ENCODE results near the gene TRIP13. TPM values are rescaled to one million over a fixed set of nuclear protein-coding genes. Genes with fewer than 3 reads are reported as not detected.

The TRIP13 gene
- total and polyA plus RNA-seq, 4 donors = 2.7 to 6.2 (median 3.2) TPM

- Histone ChIP-seq H3K4me1 (ENCODE audit: control insufficient read depth in 5 of 5, insufficient read depth in 5 of 5, low read length in 5 of 5) (peaks cover 0 to 21% (median 10%) of the 10 kb centered on the region in 5 donors), H3K36me3 (ENCODE audit: control insufficient read depth in 4 of 4, insufficient read depth in 4 of 4, low read length in 4 of 4) (peaks cover 20 to 42% (median 34%) of the 10 kb centered on the region in 4 donors), H3K4me3 (peak overlapping the region; percentile 84), H3K9me3 (ENCODE audit: control insufficient read depth in 4 of 4, insufficient read depth in 3 of 4, low read length in 3 of 4) (no peaks in the 10 kb centered on the region), H3K9ac (ENCODE audit: insufficient read depth in 1 of 2, low read length in 2 of 2) (peak overlapping the region in 1 of 2 donors; percentile 73), H3K27ac (ENCODE audit: low read depth in 1 of 2, low read length in 1 of 2) (no peak overlapping the region), H3K27me3 (ENCODE audit: control insufficient read depth in 3 of 3, insufficient read depth in 3 of 3, low read length in 2 of 3) (no peaks in the 10 kb centered on the region)
- ATAC-seq (ENCODE audit: insufficient read depth, low FRiP score) = no peak
- 74 to 75% methylated on average over 34 of the region's 34 CpGs for WGBS, 2 donors
- no peak for DNase-seq
- no peak for TF ChIP-seq CTCF (IDR thresholded peaks at IDR 0.05; ENCODE audit: control extremely low read depth, extremely low read depth)
These were observed 1.4 kb upstream of the TRIP13 start for GRCh38 chr5:891117-891836.

- WGBS, 2 donors = 14 to 16% methylated on average over 25 of the region's 25 CpGs
- Histone ChIP-seq H3K27ac (ENCODE audit: low read depth in 1 of 2, low read length in 1 of 2) (peak overlapping the region; percentile 89 to 95), H3K9ac (ENCODE audit: insufficient read depth in 1 of 2, low read length in 2 of 2) (peak overlapping the region; percentile 63 to 73), H3K4me3 (peak overlapping the region; percentile 84), H3K9me3 (ENCODE audit: control insufficient read depth in 4 of 4, insufficient read depth in 3 of 4, low read length in 3 of 4) (no peaks in the 10 kb centered on the region), H3K36me3 (ENCODE audit: control insufficient read depth in 4 of 4, insufficient read depth in 4 of 4, low read length in 4 of 4) (peaks cover 14 to 36% (median 28%) of the 10 kb centered on the region in 4 donors), H3K4me1 (ENCODE audit: control insufficient read depth in 5 of 5, insufficient read depth in 5 of 5, low read length in 5 of 5) (peaks cover 0 to 21% (median 10%) of the 10 kb centered on the region in 5 donors), H3K27me3 (ENCODE audit: control insufficient read depth in 3 of 3, insufficient read depth in 3 of 3, low read length in 2 of 3) (no peaks in the 10 kb centered on the region)
- no peak for DNase-seq
- ATAC-seq (ENCODE audit: insufficient read depth, low FRiP score) = peak; percentile 1
- TF ChIP-seq CTCF (IDR thresholded peaks at IDR 0.05; ENCODE audit: control extremely low read depth, extremely low read depth) = no peak
These were observed 769 bp upstream of the TRIP13 start for GRCh38 chr5:891837-892393.

GRCh38 chr5:893137-893506 is 438 bp downstream of the TRIP13 start:
- ATAC-seq (ENCODE audit: insufficient read depth, low FRiP score) (no peak), DNase-seq (no peak)
- TF ChIP-seq CTCF (IDR thresholded peaks at IDR 0.05; ENCODE audit: control extremely low read depth, extremely low read depth) = no peak
- Histone ChIP-seq H3K4me1 (ENCODE audit: control insufficient read depth in 5 of 5, insufficient read depth in 5 of 5, low read length in 5 of 5) (peaks cover 0 to 21% (median 10%) of the 10 kb centered on the region in 5 donors), H3K9ac (ENCODE audit: insufficient read depth in 1 of 2, low read length in 2 of 2) (no peak overlapping the region), H3K4me3 (peak overlapping the region; percentile 84), H3K27ac (ENCODE audit: low read depth in 1 of 2, low read length in 1 of 2) (no peak overlapping the region), H3K27me3 (ENCODE audit: control insufficient read depth in 3 of 3, insufficient read depth in 3 of 3, low read length in 2 of 3) (no peaks in the 10 kb centered on the region), H3K36me3 (ENCODE audit: control insufficient read depth in 4 of 4, insufficient read depth in 4 of 4, low read length in 4 of 4) (peaks cover 10 to 24% (median 20%) of the 10 kb centered on the region in 4 donors), H3K9me3 (ENCODE audit: control insufficient read depth in 4 of 4, insufficient read depth in 3 of 4, low read length in 3 of 4) (no peaks in the 10 kb centered on the region)
- WGBS, 2 donors = 2% methylated on average over 29 to 31 of the region's 31 CpGs
